ENCODE measurements around the gene RNLS.
"Not testable (repeated sequence)": the region's sequence is repeated elsewhere in the genome, so short reads cannot be mapped to it uniquely, and the experiment has no call there.

Gene RNLS

GRCh38 chr10:88522715-88523114 is 60.4 kb downstream of the RNLS start:
- no peak for DNase-seq (ENCODE audit: low read depth)

GRCh38 chr10:88521791-88522190 is 61.3 kb downstream of the RNLS start:
- no peak for DNase-seq (ENCODE audit: low read depth)

- no peak for DNase-seq (ENCODE audit: low read depth)
Observed at GRCh38 chr10:88515235-88515634, 67.9 kb downstream of the RNLS start.

- no peak for DNase-seq (ENCODE audit: low read depth)
Observed at GRCh38 chr10:88512599-88512998, 70.5 kb downstream of the RNLS start.

GRCh38 chr10:88508796-88509195 is 74.3 kb downstream of the RNLS start:
- no peak for DNase-seq (ENCODE audit: low read depth)

- no peak for DNase-seq (ENCODE audit: low read depth)
Observed at GRCh38 chr10:88507826-88508453, 75.2 kb downstream of the RNLS start.

- DNase-seq (ENCODE audit: low read depth) = no peak
Observed at GRCh38 chr10:88507404-88507803, 75.7 kb downstream of the RNLS start.

GRCh38 chr10:88505680-88506215 is 77.4 kb downstream of the RNLS start:
- no peak for DNase-seq (ENCODE audit: low read depth)

- DNase-seq (ENCODE audit: low read depth) = no peak
Observed at GRCh38 chr10:88505265-88505664, 77.9 kb downstream of the RNLS start.

- no peak for DNase-seq (ENCODE audit: low read depth)
Observed at GRCh38 chr10:88500656-88501055, 82.5 kb downstream of the RNLS start.

- DNase-seq (ENCODE audit: low read depth) = no peak
Observed at GRCh38 chr10:88499569-88500470, 83.3 kb downstream of the RNLS start.

- no peak for DNase-seq (ENCODE audit: low read depth)
Observed at GRCh38 chr10:88497913-88498312, 85.2 kb downstream of the RNLS start.

- DNase-seq (ENCODE audit: low read depth) = no peak
Observed at GRCh38 chr10:88494537-88494936, 88.6 kb downstream of the RNLS start.

- no peak for DNase-seq (ENCODE audit: low read depth)
Observed at GRCh38 chr10:88493691-88494483, 89.2 kb downstream of the RNLS start.

GRCh38 chr10:88491314-88491713 is 91.8 kb downstream of the RNLS start:
- no peak for DNase-seq (ENCODE audit: low read depth)

- no peak for DNase-seq (ENCODE audit: low read depth)
Observed at GRCh38 chr10:88490231-88490980, 92.7 kb downstream of the RNLS start.

GRCh38 chr10:88489107-88489506 is 94.0 kb downstream of the RNLS start:
- DNase-seq (ENCODE audit: low read depth) = no peak

- DNase-seq (ENCODE audit: low read depth) = not testable (repeated sequence)
Observed at GRCh38 chr10:88486816-88487215, 96.3 kb downstream of the RNLS start.

- DNase-seq (ENCODE audit: low read depth) = no peak
Observed at GRCh38 chr10:88482220-88482619, 100.9 kb downstream of the RNLS start.

- DNase-seq (ENCODE audit: low read depth) = no peak
Observed at GRCh38 chr10:88478256-88478655, 104.9 kb downstream of the RNLS start.

- no peak for DNase-seq (ENCODE audit: low read depth)
Observed at GRCh38 chr10:88477343-88478085, 105.6 kb downstream of the RNLS start.
